COLO668 (cell line): ENCODE measurements around the gene AKR1D1.
"Not testable (repeated sequence)": the region's sequence is repeated elsewhere in the genome, so short reads cannot be mapped to it uniquely, and the experiment has no call there.

Experiments
- DNase-seq: peaks from one replicate; lab custom pipeline; 2025; ENCODE audit not compliant: unreplicated experiment; lab: John Stamatoyannopoulos, UW

Gene AKR1D1, protein sequence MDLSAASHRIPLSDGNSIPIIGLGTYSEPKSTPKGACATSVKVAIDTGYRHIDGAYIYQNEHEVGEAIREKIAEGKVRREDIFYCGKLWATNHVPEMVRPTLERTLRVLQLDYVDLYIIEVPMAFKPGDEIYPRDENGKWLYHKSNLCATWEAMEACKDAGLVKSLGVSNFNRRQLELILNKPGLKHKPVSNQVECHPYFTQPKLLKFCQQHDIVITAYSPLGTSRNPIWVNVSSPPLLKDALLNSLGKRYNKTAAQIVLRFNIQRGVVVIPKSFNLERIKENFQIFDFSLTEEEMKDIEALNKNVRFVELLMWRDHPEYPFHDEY

DNA sequence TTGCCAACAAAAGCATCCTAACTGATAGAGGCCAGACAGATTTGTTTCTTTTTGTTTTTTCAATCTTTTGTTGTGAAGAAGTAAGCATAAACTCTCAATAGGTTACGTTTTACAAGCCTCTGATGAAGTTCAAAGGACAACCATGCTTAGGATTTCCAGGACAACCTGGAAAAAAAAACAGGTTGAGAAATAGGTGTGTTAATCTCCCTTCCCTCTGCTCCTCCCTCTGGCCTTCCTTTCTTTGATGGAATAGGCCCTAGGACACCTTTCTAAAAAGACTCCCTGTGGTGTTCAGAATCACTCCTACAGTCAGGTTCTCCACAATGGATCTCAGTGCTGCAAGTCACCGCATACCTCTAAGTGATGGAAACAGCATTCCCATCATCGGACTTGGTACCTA lies at the start of gene AKR1D1:
Gene AKR1D1, plus strand, starts transcription at position 264 of the 400 bp plus-strand sequence. Its CDS starts 60 bp downstream, at position 324.
- DNase-seq = no peak

DNA sequence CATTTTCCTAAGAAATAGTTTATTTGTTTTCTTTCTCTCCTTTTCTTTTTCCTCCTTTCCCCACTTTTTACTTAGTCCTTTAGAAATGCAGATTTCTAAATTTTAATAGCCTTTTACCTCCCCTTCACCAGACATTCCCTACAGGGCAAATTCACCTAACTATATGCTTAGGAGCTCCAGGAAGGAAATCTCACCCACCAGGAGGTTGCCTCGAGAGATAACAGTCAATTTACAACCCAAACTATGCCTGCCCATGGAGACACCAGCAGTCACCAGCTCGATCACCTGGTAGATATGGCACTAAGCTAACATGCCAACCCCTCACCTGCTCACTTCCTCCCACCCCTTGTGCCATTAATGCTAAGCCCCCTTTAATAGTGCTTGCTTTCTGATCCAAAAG lies 49.2 kb upstream of the AKR1D1 start:
- no peak for DNase-seq

- no peak for DNase-seq
Measured at GRCh38 chr7:138029126-138029525, 47.1 kb upstream of the AKR1D1 start.

DNA sequence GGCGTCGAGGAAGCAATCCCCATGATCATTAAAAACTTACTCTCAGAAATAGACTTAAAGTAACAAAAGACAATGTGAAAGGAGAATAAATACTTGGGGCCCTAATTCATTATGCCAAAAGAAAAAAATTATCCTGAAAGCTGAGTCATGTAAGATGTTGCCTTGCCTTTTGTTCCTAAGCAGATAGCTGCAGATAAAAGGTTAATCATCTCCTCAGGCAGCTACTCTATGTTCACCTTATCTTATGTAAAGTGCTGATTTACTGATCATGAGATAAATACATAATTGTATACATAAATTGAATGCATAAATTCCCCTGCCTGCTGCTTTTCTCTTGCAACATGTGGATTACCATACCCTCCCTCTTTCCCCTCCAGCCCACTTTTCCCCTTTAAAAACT lies 46.3 kb upstream of the AKR1D1 start:
- DNase-seq = no peak

DNA sequence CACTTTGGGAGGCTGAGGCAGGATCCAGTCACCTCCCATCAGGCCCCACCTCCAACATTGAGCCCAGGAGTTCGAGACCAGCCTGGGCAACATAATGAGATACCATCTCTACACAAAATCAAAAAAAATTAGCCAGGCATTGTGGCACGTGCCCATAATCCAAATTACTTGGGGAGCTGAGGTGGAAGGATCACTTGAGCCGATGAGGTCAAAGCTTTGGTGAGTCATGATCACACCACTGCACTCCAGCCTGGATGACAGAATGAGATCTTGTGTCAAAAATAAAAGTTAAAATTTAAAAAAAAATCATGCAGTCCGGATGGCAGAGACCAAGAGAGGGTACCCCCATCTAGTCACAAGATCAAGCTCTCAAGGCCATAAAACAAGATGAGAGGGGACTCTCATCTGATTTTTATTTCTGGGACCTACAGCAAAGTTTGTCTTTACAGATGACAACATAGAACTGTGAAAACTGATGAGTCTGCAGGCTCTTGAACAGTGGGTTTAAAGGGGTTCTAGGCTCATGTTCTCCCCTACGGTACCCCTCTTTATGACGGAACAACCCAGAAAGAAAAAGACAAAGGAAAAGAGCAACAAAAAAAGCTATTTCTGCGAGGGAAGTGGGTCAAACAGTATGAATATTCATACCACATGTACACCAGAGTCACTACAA lies 45.4 kb upstream of the AKR1D1 start:
- no peak for DNase-seq

GRCh38 chr7:138032186-138032585 lies 44.1 kb upstream of the AKR1D1 start:
- no peak for DNase-seq

DNA sequence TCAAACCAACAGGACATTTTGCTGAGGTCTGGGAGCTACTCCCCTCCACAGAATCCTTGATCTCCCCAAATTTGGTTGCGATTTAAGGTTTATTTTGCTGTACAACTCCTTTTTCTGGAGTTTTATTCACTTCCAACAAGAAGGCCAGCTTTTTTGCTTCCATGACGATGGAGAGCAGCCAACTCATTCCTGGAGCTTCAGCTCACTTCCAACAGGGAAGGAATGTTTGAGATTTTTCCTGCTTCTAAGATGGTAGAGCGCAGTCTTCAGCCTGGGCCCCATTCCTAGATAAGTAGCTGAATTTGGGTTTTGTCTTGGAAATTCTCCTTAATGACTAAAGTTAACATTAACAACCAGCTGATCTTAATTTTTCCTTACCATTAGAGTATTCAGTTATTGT lies 43.5 kb upstream of the AKR1D1 start:
- DNase-seq = no peak

GRCh38 chr7:138033241-138033640 lies 43.0 kb upstream of the AKR1D1 start:
- DNase-seq = no peak

DNA sequence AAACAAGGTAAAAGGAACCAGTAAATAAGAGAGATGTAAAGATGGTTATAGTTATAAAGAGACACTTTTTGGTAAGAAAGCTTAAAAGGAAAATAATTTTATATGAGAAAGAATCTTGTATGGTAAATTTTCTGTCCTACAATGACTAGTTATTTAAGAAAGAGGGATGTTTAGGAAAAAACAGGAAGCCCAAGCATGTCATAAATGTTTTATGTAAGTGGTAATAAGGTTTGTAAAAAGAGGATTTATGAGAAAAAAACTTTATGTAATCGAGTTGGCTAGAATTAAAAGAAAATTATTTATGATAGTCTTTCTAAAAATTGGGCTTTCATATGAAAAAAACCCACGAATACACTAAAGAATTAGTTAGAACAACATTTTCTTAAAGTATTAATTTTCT lies 40.1 kb upstream of the AKR1D1 start:
- DNase-seq = no peak

DNA sequence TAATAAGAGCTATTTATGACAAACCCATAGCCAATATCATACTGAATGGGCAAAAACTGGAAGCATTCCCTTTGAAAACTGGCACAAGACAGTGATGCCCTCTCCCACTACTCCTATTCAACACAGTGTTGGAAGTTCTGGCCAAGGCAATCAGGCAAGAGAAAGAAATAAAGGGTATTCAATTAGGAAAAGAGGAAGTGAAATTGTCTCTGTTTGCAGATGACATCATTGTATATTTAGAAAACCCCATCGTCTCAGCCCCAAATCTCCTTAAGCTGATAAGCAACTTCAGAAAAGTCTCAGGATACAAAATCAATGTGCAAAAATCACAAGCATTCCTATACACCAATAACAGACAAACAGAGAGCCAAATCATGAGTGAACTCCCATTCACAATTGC lies 36.2 kb upstream of the AKR1D1 start:
- not testable (repeated sequence) for DNase-seq

DNA sequence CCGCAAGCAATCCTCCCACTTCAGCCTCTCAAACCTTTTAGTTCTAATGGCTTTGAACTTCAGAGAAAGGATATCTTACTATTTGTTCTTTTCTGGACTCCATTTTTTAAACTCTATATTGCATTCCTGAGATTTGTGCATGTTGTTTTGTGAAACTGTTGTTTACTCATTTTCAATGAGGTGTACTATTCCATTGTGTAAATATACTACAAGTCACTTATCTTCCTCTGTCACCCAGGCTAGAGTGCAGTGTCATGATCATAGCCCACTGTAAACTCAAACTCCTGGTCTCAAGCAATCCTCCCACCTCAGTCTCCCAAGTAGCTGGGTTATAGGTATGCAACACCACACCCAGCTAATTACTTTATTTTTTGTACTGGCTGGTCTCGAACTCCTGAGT lies 31.4 kb upstream of the AKR1D1 start:
- no peak for DNase-seq

- DNase-seq = no peak
Measured at GRCh38 chr7:138047907-138048306, 28.4 kb upstream of the AKR1D1 start.

GRCh38 chr7:138049505-138050116 lies 26.6 kb upstream of the AKR1D1 start:
- no peak for DNase-seq

- not testable (repeated sequence) for DNase-seq
Measured at GRCh38 chr7:138051712-138052247, 24.5 kb upstream of the AKR1D1 start.

- DNase-seq = no peak
Measured at GRCh38 chr7:138052696-138053095, 23.6 kb upstream of the AKR1D1 start.

DNA sequence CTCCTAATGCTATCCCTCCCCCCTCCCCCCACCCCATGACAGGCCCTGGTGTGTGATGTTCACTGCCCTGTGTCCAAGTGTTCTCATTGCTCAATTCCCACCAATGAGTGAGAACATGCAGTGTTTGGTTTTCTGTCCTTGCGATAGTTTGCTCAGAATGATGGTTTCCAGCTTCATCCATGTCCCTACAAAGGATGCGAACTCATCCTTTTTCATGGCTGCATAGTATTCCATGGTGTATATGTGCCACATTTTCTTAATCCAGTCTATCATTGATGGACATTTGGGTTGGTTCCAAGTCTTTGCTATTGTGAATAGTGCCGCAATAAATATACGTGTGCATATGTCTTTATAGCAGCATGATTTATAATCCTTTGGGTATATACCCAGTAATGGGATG lies 20.6 kb upstream of the AKR1D1 start:
- DNase-seq = not testable (repeated sequence)

- DNase-seq = no peak
Measured at GRCh38 chr7:138063400-138063799, 12.9 kb upstream of the AKR1D1 start.

DNA sequence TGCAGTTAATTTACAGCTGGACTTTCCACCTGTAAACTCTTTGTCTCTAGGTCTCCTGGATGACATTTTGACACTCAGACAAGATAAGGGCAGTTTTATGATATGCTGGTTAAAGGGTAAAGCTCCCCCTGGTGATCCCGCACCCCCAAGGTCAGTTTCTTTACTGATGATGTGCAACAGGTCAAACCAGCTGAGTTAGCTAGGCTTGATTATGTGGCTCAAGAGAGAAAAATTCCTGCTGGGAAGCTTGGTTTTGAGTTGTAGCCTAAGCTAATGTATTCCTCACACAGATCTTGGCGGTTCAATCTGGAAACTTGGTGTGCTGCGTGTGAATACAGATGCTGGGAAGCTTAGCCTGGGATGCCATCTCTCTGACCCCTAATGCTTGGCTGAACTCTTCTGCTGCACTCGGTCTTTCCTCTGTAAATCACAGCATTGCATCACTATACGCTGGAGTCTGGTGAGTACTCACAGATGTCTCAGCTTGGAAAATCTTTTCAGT lies 11.4 kb upstream of the AKR1D1 start:
- DNase-seq = no peak

DNA sequence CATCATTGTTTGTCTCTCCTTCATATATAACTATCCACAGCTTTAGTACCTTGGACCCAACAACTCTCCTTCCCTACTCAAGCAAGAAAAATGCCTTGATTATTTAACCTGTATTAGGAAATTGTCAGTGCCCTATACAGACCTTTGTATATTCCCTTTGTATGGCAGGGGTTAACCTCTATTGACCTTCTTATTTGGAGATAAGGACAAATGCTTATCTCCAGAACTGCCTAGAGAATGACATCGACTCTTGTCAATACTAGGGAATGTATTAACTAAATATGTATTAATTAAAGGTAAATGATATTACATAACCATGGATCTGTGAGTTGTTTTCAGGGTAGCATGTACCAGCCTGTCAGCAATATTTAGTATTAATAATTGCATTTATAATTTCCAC lies 10.4 kb upstream of the AKR1D1 start:
- no peak for DNase-seq

DNA sequence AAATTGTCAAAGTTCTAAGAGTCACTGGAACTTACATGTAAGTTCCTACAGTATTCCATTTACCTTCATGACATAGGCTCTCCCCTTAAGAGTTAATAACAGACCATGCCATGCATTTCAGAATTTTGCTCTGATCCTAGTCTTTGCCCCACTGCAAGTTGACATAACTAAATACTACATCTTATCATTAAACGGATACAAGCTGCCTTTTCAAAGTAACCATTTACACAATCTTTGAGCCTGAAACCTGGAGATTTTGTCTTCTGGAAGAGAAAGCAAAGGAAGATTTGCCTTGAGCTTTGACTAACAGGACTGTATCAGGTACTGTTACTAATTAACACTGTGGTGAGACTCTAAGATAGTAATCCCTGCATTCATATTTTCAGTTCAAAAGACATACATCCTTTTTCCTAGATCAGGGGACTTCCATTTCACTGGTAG lies 9.3 kb upstream of the AKR1D1 start:
- no peak for DNase-seq

DNA sequence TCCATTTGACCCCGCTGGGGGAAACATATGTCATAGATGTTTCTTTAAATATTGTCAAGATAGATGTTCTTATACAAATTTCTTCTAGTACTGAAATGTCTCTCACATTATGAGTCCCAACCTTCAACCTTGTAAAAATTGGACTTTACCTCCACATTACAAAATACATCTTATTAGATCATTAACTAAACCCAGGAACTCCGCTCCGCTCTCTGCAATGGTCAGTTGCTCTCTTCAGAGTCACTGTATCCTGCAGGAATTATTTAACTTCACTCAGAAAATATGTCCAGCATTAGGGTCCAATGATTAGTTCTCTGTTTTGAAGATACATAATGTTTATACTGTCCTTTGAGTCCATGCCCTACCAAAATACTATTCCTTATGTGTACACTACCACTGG lies 8.5 kb upstream of the AKR1D1 start:
- DNase-seq = no peak

DNA sequence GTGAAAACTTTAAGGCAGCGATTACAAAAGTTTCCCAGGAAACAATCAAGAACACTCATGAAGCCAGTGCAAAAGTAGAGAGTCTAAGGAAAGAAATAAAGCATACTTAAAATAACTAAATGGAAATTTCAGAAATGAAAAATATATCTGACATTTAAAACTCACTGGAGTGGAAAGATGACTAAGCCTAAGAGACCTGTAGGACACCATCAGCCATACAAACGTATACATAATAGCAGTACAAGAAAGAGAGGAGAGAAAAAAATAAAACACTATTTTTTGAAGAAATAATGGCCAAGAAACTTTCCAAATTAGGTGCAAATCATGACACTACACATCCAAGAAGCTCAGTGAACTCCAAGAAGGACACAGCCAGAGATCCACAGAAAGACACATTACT lies 5.4 kb upstream of the AKR1D1 start:
- no peak for DNase-seq
